ENCODE measurements around the gene ISCA1.

ISCA1 gene

GRCh38 chr9:86288499-86289198 lies 6.3 kb upstream of the ISCA1 start (continued):
- TF ChIP-seq CREB5 (CRISPR knock-in tag; IDR thresholded peaks at IDR 0.05; ENCODE audit: low read depth) (no peak), ESRRG (CRISPR knock-in tag; IDR thresholded peaks at IDR 0.05) (no peak), CSDC2 (CRISPR knock-in tag; IDR thresholded peaks at IDR 0.05) (no peak), POU6F1 (CRISPR knock-in tag; IDR thresholded peaks at IDR 0.05; ENCODE audit: borderline replicate concordance, low read depth) (no peak), RARB (CRISPR knock-in tag; IDR thresholded peaks at IDR 0.05) (no peak), SNAI2 (CRISPR knock-in tag; IDR thresholded peaks at IDR 0.05) (no peak), BACH2 (CRISPR knock-in tag; IDR thresholded peaks at IDR 0.05; ENCODE audit: borderline replicate concordance) (no peak), ARNTL (CRISPR knock-in tag; IDR thresholded peaks at IDR 0.05; ENCODE audit: borderline replicate concordance, low read depth) (no peak), PPARA (CRISPR knock-in tag; IDR thresholded peaks at IDR 0.05; ENCODE audit: borderline replicate concordance) (no peak), ZC3H10 (CRISPR knock-in tag; IDR thresholded peaks at IDR 0.05) (no peak), TOX (CRISPR knock-in tag; IDR thresholded peaks at IDR 0.05; ENCODE audit: borderline replicate concordance) (no peak)

- ATAC-seq, result no peak
- TF ChIP-seq PATZ1 (CRISPR knock-in tag; IDR thresholded peaks at IDR 0.05; ENCODE audit: borderline replicate concordance) (no peak), TSHZ2 (CRISPR knock-in tag; IDR thresholded peaks at IDR 0.05) (no peak), POU6F1 (CRISPR knock-in tag; IDR thresholded peaks at IDR 0.05; ENCODE audit: borderline replicate concordance, low read depth) (no peak)
Observed at GRCh38 chr9:86287013-86287412, 4.7 kb upstream of the ISCA1 start.

- TF ChIP-seq TCF4 (CRISPR knock-in tag; IDR thresholded peaks at IDR 0.05; ENCODE audit: borderline replicate concordance) (no peak), ESRRG (CRISPR knock-in tag; IDR thresholded peaks at IDR 0.05) (no peak), GLIS3 (CRISPR knock-in tag; IDR thresholded peaks at IDR 0.05) (no peak)
Observed at GRCh38 chr9:86286278-86286677, 3.9 kb upstream of the ISCA1 start.

GRCh38 chr9:86285261-86285660 lies 2.9 kb upstream of the ISCA1 start:
- no peak for ATAC-seq
- TF ChIP-seq ARNTL (CRISPR knock-in tag; IDR thresholded peaks at IDR 0.05; ENCODE audit: borderline replicate concordance, low read depth), result no peak
- no peak for TF ChIP-seq TOX (CRISPR knock-in tag; IDR thresholded peaks at IDR 0.05; ENCODE audit: borderline replicate concordance)
- no peak for TF ChIP-seq CREB5 (CRISPR knock-in tag; IDR thresholded peaks at IDR 0.05; ENCODE audit: low read depth)
- TF ChIP-seq PPARA (CRISPR knock-in tag; IDR thresholded peaks at IDR 0.05; ENCODE audit: borderline replicate concordance), result no peak
- TF ChIP-seq TSHZ2 (CRISPR knock-in tag; IDR thresholded peaks at IDR 0.05), result no peak
- TF ChIP-seq ZNF565 (CRISPR knock-in tag; conservative IDR thresholded peaks at IDR 0.05; ENCODE audit: low read depth), result no peak

More at GRCh38 chr9:86286278-86286677, 3.9 kb upstream of the ISCA1 start:
- no peak for ATAC-seq

All from SK-N-SH treated with all-trans-retinoic acid at 6 μM for 48 hours (cell line).